HG03342 (cell line): ENCODE data around the gene CFAP298.
"Not testable (repeated sequence)": the region's sequence is repeated elsewhere in the genome, so short reads cannot be mapped to it uniquely, and the experiment has no call there.

Experiments used
- ATAC-seq: cut with Tn5 transposase; IDR thresholded peaks from one replicate; pipeline ENCODE4 v1.9.1; 2021; ENCODE audit warnings: mild to moderate bottlenecking, moderate library complexity; ENCODE audit not compliant: unreplicated experiment

The CFAP298 gene

GRCh38 chr21:32569261-32570230 is 42.6 kb downstream of the CFAP298 start:
- ATAC-seq = peak; percentile 78

GRCh38 chr21:32567626-32568025 is 44.6 kb downstream of the CFAP298 start:
- ATAC-seq = no peak

DNA sequence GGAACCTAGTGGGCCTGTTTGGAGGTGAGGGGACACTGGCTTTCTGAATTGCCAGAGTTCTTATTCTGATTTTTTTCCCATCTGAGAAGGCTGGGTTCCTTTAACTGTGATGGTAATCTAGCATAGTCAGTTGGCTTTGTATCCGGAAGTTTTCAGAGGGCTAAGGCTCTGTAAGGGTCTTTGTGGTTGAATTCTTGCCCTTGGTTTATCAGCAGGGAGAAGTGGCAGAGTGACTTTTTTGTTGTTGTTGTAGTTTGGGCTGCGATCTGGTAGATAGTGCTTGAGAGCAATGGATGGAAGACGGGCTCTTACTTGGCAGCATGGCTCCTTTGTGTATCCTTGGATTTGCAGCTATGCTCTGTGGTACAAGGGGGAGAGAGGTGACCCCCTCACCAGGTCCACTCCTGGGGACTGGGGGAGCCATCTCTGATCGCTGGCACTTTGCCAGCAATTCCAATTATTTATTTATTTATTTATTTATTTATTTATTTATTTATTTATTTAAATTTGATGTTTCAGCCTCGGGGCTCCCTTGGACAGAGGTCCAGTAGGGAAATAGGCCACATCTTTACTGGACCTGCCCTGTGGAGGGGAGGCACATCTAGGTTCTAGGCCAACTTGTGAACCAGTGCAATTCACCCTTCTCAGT is 45.3 kb downstream of the CFAP298 start:
- no peak for ATAC-seq

DNA sequence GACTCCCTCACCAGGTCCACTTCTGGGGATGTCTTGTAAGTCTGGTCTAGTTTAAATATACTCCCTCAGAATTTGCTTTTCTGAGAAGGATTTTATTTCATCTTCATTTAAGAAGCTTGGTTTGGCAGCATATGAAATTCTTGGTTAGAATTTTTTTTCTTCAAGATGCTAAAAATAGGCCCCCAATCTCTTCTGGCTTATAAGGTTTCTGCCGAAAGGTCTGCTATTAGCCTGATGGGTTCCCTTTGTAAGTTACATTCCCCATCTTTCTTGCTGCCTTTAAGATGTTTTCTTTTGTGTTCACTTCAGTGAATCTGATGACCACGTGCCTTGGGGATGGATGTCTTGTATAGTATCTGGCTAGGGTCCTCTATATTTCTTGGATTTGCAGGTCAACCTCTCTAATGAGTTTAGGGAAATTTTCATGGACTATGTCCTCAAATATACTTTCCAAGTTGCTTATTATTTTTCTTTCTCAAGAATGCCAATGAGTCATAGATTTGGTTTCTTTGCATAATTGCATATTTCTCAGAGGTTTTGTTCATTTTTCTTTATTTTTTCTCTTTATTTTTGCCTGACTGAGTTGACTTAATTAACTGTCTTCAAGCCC is 46.2 kb downstream of the CFAP298 start:
- no peak for ATAC-seq

- ATAC-seq = no peak
Measured at GRCh38 chr21:32562915-32563314, 49.3 kb downstream of the CFAP298 start.

DNA sequence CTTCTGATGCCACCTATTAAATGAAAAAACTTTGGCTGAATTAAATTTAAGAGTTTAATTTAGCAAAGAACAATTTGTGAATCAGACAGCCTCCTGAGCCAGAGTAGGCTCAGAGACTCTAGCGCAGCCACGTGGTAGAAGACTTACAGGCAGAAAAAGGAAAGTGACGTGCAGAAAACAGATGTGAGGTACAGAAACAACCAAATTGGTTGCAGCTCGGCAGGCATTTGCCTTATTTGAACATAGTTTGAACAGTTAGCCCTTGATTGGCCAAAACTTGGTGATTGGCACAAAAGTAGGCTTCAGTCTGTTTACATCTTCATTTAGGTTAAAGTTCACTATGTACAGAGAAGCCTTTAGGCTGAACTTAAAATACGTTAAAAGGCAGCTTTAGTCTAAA is 49.8 kb downstream of the CFAP298 start:
- no peak for ATAC-seq

DNA sequence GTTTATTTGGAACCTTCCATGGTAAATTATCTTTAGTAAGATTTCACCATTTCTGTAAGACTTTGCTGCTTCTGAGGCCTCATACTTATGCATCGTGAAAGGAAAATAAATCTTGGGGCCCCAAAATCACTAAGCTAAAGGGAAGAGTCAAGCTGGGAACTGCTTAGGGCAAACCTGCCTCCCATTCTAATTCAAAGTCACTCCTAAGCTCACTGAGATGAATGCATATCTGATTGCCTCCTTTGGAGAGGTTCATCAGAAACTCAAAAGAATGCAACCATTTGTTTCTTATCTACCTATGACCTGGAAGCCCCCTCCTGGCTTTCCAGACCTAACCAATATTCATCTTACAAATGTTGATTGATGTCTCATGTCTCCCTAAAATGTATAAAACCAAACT is 50.7 kb downstream of the CFAP298 start:
- ATAC-seq = not testable (repeated sequence)

DNA sequence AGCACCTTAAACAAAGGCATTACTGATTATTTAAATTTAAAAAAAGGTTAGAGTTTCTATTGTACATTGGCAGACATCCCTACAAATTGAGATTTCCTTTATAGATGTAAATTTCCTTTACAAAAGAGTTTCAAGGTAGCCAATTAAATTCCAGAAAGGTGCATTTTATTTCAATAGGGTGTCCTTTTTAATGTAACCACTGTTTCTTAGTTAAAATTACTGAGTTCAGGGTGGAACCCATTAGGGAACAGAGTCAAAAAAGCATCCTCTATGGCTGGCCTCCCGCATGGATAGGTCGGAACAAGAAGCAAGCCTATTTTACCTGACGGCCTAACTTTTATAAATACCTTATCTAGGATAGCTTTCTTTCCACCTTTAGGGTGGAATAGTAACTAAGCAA is 51.3 kb downstream of the CFAP298 start:
- no peak for ATAC-seq

- ATAC-seq = no peak
Measured at GRCh38 chr21:32559006-32559610, 53.1 kb downstream of the CFAP298 start.

DNA sequence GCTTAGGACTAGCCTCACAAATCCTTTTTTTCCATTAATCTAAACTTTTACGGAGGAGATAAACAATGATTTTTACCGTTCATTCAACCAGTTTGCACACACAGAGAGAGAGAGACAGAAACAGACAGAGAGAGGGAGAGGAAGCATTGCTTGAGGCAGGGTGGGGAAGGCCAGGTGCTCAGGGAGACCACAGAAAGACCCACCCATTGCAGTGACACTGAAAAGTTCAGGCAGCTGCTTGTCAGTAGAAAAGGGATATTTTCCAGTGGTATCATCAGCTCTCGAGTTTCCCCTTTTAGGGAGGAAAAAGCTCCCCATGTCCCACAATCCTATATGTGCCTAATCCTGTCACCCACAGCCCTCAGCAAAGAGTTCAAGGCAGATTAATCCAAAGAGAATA is 54.1 kb downstream of the CFAP298 start:
- no peak for ATAC-seq

- no peak for ATAC-seq
Measured at GRCh38 chr21:32554832-32555638, 57.1 kb downstream of the CFAP298 start.

DNA sequence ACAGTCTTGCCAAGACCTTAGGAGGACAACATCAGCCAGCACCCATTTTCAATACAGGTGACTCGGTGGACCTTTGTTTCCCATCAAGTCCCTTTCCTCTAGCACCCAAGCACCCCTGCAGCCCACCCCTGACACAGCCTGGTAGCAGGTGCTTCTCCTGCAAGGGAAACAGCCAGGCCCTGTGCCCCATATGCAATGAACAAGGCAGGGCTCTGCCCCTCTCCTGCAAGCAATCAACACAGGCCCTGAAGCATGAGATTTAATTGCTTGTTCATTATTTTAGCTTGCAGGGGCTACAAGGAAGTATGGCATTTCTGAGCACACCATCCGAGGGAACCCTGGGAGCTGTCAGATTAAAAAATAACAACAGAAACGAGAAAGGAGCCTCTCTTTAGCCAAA is 62.3 kb downstream of the CFAP298 start:
- no peak for ATAC-seq

DNA sequence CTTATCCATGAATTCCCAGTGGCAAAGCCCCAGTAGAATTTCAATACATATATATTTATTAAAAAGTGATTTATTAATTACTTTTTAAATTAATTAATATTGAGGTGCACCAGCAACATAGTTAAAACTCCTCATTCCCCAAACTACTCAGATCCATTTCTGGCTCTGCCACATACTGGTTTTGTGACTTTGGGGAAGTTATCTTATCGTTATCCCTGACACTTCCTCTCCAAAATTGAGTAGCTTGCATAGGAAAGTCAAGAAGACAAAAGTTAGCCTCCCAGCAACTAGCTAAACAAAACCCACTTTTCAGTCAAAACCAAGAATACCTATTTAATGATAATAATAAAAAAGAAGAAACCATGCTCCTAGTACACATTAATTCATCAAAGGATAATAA is 62.7 kb downstream of the CFAP298 start:
- ATAC-seq = no peak
